Measurements from ENCODE around the gene SLC25A42. TPM values are rescaled to one million over a fixed set of nuclear protein-coding genes. Genes with fewer than 3 reads are reported as not detected.

The SLC25A42 gene
- total RNA-seq, 1 donor: 9.1 TPM

DNA sequence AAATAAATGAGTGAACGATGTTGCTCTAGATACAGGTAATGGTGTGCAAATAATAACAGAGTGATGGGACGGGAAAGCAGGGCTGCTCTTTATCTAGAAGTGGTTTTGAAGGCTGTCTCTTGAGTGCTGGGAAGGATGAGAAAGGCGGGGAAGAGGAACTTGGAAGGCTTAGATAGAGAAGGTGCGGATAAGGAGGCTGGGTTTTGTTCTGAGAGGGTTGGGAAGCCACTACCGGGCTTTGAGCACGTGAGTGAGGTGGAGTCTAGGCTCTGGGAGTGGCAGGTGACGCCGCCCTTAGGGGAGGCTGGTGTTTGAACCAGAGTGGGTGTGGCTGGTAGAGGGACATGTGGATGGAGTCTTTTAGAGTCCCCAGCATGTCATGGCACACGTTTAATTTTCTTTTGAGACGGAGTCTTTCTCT lies 29.6 kb upstream of the SLC25A42 start:
- H3K4me3 ChIP-seq (ENCODE audit: low read depth, low read length): peak overlapping the region; percentile 89
- TF ChIP-seq CTCF (IDR thresholded peaks at IDR 0.05; ENCODE audit: insufficient read depth, low read depth, low read length): no peak
- peak; percentile 59 for DNase-seq (ENCODE audit: low read depth)

- H3K4me3 ChIP-seq (ENCODE audit: low read depth, low read length): no peak overlapping the region
- no peak for TF ChIP-seq CTCF (IDR thresholded peaks at IDR 0.05; ENCODE audit: insufficient read depth, low read depth, low read length)
- DNase-seq (ENCODE audit: low read depth): no peak
Observed at GRCh38 chr19:19039901-19040300, 23.9 kb upstream of the SLC25A42 start.

DNA sequence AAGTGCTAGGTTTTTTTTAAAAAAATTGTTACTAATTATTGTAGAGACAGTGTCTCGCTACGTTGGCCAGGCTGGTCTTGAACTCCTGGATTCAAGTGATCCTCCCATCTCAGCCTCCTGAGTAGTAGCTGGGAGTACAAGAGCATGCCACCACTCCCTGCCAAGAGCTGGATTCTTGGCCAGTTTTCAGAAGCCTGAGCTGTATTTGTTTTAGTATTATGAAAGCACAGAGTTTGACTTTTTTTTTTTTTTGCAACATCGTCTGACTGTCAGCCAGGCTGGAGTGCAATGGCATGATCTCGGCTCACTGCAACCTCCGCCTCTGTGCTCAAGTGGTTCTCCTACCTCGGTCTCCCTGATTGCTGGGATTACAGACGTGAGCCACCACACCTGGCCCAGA lies 23.4 kb upstream of the SLC25A42 start:
- peak; percentile 73 for DNase-seq (ENCODE audit: low read depth)
- no peak for TF ChIP-seq CTCF (IDR thresholded peaks at IDR 0.05; ENCODE audit: insufficient read depth, low read depth, low read length)
- H3K4me3 ChIP-seq (ENCODE audit: low read depth, low read length): no peak overlapping the region

DNA sequence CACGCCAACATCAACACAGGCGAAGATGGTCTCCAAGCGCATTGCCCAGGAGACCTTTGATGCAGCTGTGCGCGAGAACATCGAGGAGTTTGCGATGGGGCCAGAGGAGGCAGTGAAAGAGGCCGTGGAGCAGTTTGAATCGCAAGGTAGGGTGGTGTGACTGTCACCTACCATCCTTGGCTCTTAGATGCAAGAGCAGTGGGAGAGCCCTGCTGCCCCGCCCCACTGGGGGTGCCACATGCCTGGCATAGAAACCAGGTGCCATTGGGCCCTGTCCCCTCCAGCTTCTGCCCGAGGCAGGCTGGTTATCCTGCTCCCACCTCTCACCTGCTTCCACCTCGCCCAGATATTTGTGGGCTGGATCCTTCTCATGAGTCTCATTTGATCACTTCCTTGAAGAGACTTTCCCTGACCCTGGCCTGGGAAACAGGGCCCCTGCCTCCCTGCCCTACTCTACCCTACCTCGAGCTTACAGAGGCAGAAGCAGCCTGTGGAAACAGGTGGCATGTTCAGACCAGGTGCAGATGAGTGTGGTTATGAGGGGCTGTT lies 21.0 kb upstream of the SLC25A42 start:
- H3K4me3 ChIP-seq (ENCODE audit: low read depth, low read length): no peak overlapping the region
- TF ChIP-seq CTCF (IDR thresholded peaks at IDR 0.05; ENCODE audit: insufficient read depth, low read depth, low read length): no peak
- DNase-seq (ENCODE audit: low read depth): no peak

- TF ChIP-seq CTCF (IDR thresholded peaks at IDR 0.05; ENCODE audit: insufficient read depth, low read depth, low read length): no peak
- H3K4me3 ChIP-seq (ENCODE audit: low read depth, low read length): no peak overlapping the region
- no peak for DNase-seq (ENCODE audit: low read depth)
Observed at GRCh38 chr19:19043481-19043880, 20.3 kb upstream of the SLC25A42 start.

DNA sequence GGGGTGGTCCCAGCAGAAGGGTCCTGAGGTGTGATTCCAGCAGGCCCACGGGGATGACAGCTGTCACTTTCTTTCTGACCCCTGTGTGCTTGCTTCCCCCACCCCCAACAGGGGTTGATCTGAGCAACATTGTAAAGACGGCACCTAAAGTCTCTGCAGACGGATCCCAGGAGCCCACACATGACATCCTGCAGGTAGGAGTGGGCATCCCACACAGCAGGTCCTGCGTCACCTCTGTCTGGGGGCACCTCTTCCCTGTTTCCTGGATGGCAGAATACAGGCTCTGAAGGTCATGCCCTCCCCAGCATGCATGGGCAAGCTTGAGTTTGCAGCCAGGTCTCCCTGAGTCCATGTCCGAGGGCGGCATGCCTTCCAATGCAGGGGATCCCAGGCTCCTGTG lies 19.9 kb upstream of the SLC25A42 start:
- DNase-seq (ENCODE audit: low read depth): no peak
- no peak overlapping the region for H3K4me3 ChIP-seq (ENCODE audit: low read depth, low read length)
- TF ChIP-seq CTCF (IDR thresholded peaks at IDR 0.05; ENCODE audit: insufficient read depth, low read depth, low read length): no peak

GRCh38 chr19:19049406-19049805 lies 14.4 kb upstream of the SLC25A42 start:
- DNase-seq (ENCODE audit: low read depth): no peak
- TF ChIP-seq CTCF (IDR thresholded peaks at IDR 0.05; ENCODE audit: insufficient read depth, low read depth, low read length): no peak
- H3K4me3 ChIP-seq (ENCODE audit: low read depth, low read length): no peak overlapping the region
